ENCODE results near the gene MAPK4.

DNA sequence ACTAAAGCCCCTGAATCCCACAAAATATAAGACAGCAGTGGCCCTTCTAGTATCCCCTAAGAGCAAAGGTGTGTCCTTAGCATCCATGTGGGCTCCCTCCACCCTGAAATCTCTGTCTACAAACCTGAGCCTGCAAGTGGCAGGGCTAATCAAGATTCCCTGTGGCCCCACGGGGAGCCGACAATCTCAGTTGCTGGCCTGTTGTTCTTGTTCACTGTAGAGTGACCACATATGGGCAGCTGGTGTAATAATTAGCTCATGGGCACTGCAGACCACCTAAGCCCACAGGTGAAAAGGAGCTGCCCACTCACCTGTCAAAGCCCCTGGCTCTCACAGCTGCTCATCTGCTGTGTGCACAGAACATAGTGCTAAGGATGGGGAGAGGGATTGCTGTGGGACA lies 157.7 kb downstream of the MAPK4 start:
- TF ChIP-seq, protein P1, sequence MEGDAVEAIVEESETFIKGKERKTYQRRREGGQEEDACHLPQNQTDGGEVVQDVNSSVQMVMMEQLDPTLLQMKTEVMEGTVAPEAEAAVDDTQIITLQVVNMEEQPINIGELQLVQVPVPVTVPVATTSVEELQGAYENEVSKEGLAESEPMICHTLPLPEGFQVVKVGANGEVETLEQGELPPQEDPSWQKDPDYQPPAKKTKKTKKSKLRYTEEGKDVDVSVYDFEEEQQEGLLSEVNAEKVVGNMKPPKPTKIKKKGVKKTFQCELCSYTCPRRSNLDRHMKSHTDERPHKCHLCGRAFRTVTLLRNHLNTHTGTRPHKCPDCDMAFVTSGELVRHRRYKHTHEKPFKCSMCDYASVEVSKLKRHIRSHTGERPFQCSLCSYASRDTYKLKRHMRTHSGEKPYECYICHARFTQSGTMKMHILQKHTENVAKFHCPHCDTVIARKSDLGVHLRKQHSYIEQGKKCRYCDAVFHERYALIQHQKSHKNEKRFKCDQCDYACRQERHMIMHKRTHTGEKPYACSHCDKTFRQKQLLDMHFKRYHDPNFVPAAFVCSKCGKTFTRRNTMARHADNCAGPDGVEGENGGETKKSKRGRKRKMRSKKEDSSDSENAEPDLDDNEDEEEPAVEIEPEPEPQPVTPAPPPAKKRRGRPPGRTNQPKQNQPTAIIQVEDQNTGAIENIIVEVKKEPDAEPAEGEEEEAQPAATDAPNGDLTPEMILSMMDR (IDR thresholded peaks at IDR 0.05) = no peak
- TF ChIP-seq POLR2A (IDR thresholded peaks at IDR 0.05) = no peak

Measured in uterus (tissue), 2 donors.